SU-DHL-6 (cell line): ENCODE measurements around the gene EPB41L2.

ENCODE experiments used
- H2AFZ ChIP-seq: fragments of 200-600 bp; sonication (generic); 2 replicates; pipeline ENCODE4 v1.6.1; 2014; ENCODE audit warnings: low read depth, mild to moderate bottlenecking, moderate library complexity, mixed read lengths, antibody characterized with exemption, low read length; ENCODE audit not compliant: severe bottlenecking
- H3F3A ChIP-seq: fragments of 200-600 bp; shearing (Covaris generic); 2 replicates; pipeline ENCODE4 v1.6.0; 2016; ENCODE audit warnings: antibody characterized with exemption, mild to moderate bottlenecking; ENCODE audit not compliant: insufficient read depth
- H3K27ac ChIP-seq: fragments of 200-600 bp; sonication (generic); 2 replicates; pipeline ENCODE4 v1.5.1; 2016; ENCODE audit warnings: low read depth, mild to moderate bottlenecking, low read length, moderate library complexity, mixed read lengths
- H3K27me3 ChIP-seq: fragments of 200-600 bp; sonication (generic), shearing (Covaris generic); 2 replicates; pipeline ENCODE4 v1.6.0; 2014; ENCODE audit warnings: mild to moderate bottlenecking, low read length
- H3K36me3 ChIP-seq: fragments of 200-600 bp; sonication (generic); 2 replicates; pipeline ENCODE4 v1.6.1; 2014; ENCODE audit warnings: mild to moderate bottlenecking, low read length, mixed read lengths
- H3K4me2 ChIP-seq: fragments of 300-600, 200-600 bp; shearing (Covaris generic), sonication (generic); 2 replicates; pipeline ENCODE4 v1.6.0; 2014; ENCODE audit warnings: low read length, low read depth, mild to moderate bottlenecking; ENCODE audit not compliant: poor library complexity, severe bottlenecking
- H3K4me3 ChIP-seq: fragments of 200-600 bp; sonication (generic); 2 replicates; pipeline ENCODE4 v1.5.1; 2014; ENCODE audit warnings: antibody characterized with exemption, low read length, mild to moderate bottlenecking, mixed read lengths; ENCODE audit not compliant: insufficient read depth, poor library complexity, severe bottlenecking
- H3K79me2 ChIP-seq: fragments of 200-600 bp; sonication (generic); 2 replicates; pipeline ENCODE4 v1.6.1; 2014; ENCODE audit warnings: mild to moderate bottlenecking, low read length, moderate library complexity; ENCODE audit not compliant: insufficient read depth
- H3K9ac ChIP-seq: fragments of 200-600 bp; sonication (generic); 2 replicates; pipeline ENCODE4 v1.7.0; 2014; ENCODE audit warnings: mild to moderate bottlenecking, low read length
- H3K9me2 ChIP-seq: fragments of 200-600 bp; sonication (generic); replicated peaks from 2 replicates; pipeline ENCODE4 v1.6.1; 2014; ENCODE audit warnings: low read length; ENCODE audit not compliant: insufficient read depth
- H3K9me3 ChIP-seq: fragments of 200-600 bp; sonication (generic); 2 replicates; pipeline ENCODE4 v1.6.1; 2014; ENCODE audit warnings: low read length, mixed read lengths; ENCODE audit not compliant: insufficient read depth
- H4K20me1 ChIP-seq: fragments of 200-600 bp; sonication (generic); 2 replicates; pipeline ENCODE4 v1.6.1; 2014; ENCODE audit warnings: low read depth, mild to moderate bottlenecking, antibody characterized with exemption, low read length, moderate library complexity, mixed read lengths
- CTCF ChIP-seq: fragments of 200-600 bp; sonication (generic); IDR thresholded peaks from one replicate; pipeline ENCODE4 v1.5.1; 2017; ENCODE audit warnings: antibody characterized with exemption, mild to moderate bottlenecking, low read length, moderate library complexity; ENCODE audit not compliant: insufficient read depth, poor library complexity, severe bottlenecking
- EZH2phosphoT487 ChIP-seq: fragments of 200-600 bp; sonication (generic), shearing (Covaris generic); conservative IDR thresholded peaks from 2 replicates; pipeline ENCODE4 v1.6.1; 2018; ENCODE audit warnings: mild to moderate bottlenecking, antibody characterized with exemption, low read length, moderate library complexity, mixed read lengths

EPB41L2 gene

GRCh38 chr6:130893766-130894165 is 169.3 kb downstream of the EPB41L2 start:
- Histone ChIP-seq H3K9ac (no peak overlapping the region), H3K27ac (no peak overlapping the region), H3K27me3 (no peaks in the 10 kb centered on the region), H3K9me3 (no peaks in the 10 kb centered on the region), H2AFZ (no peak overlapping the region), H4K20me1 (no peaks in the 10 kb centered on the region), H3F3A (no peaks in the 10 kb centered on the region), H3K36me3 (no peaks in the 10 kb centered on the region), H3K79me2 (no peaks in the 10 kb centered on the region), H3K4me2 (no peak overlapping the region), H3K4me3 (no peak overlapping the region), H3K9me2 (no peaks in the 10 kb centered on the region)
- TF ChIP-seq EZH2phosphoT487 (no peak), CTCF (no peak)

GRCh38 chr6:130893277-130893676 is 169.8 kb downstream of the EPB41L2 start:
- no peaks in the 10 kb centered on the region for H3K9me3 ChIP-seq
- H4K20me1 ChIP-seq: no peaks in the 10 kb centered on the region
- TF ChIP-seq EZH2phosphoT487 (no peak), CTCF (no peak)
- no peak overlapping the region for H3K9ac ChIP-seq
- no peaks in the 10 kb centered on the region for H3K79me2 ChIP-seq
- H3K36me3 ChIP-seq: no peaks in the 10 kb centered on the region
- H3K27me3 ChIP-seq: no peaks in the 10 kb centered on the region
- H3K9me2 ChIP-seq: no peaks in the 10 kb centered on the region
- H3K27ac ChIP-seq: no peak overlapping the region
- no peaks in the 10 kb centered on the region for H3F3A ChIP-seq
- no peak overlapping the region for H3K4me3 ChIP-seq
- no peak overlapping the region for H3K4me2 ChIP-seq
- no peak overlapping the region for H2AFZ ChIP-seq

- no peaks in the 10 kb centered on the region for H3K9me3 ChIP-seq
- no peak overlapping the region for H3K27ac ChIP-seq
- H3K9me2 ChIP-seq: no peaks in the 10 kb centered on the region
- H3K79me2 ChIP-seq: no peaks in the 10 kb centered on the region
- H3K4me3 ChIP-seq: no peak overlapping the region
- TF ChIP-seq EZH2phosphoT487 (no peak), CTCF (no peak)
- H3K9ac ChIP-seq: no peak overlapping the region
- no peaks in the 10 kb centered on the region for H3K36me3 ChIP-seq
- no peaks in the 10 kb centered on the region for H4K20me1 ChIP-seq
- no peaks in the 10 kb centered on the region for H3K27me3 ChIP-seq
- no peak overlapping the region for H3K4me2 ChIP-seq
- no peak overlapping the region for H2AFZ ChIP-seq
- no peaks in the 10 kb centered on the region for H3F3A ChIP-seq
These were observed 172.5 kb downstream of the EPB41L2 start for GRCh38 chr6:130890521-130890971.
